Osteocyte (in vitro differentiated cells): Measurements from ENCODE around the gene MRPL17. TPM values are rescaled to one million over a fixed set of nuclear protein-coding genes. Genes with fewer than 3 reads are reported as not detected.

ENCODE experiments used
- DNase-seq: peaks from one replicate; pipeline ENCODE4 v3.0.0; 2021; ENCODE audit warnings: mixed read lengths; ENCODE audit not compliant: unreplicated experiment; ENCODE audit errors: extremely low spot score
- H3K27ac Mint-ChIP-seq: one replicate; pipeline ENCODE4 v1.8.0; 2021; ENCODE audit warnings: mild to moderate bottlenecking, mixed read lengths; ENCODE audit not compliant: unreplicated experiment
- H3K27me3 Mint-ChIP-seq: one replicate; pipeline ENCODE4 v1.8.0; 2021; ENCODE audit warnings: mixed read lengths; ENCODE audit not compliant: unreplicated experiment
- H3K36me3 Mint-ChIP-seq: one replicate; pipeline ENCODE4 v1.8.0; 2021; ENCODE audit warnings: mixed read lengths; ENCODE audit not compliant: unreplicated experiment
- H3K4me1 Mint-ChIP-seq: one replicate; pipeline ENCODE4 v1.8.0; 2021; ENCODE audit warnings: mixed read lengths; ENCODE audit not compliant: unreplicated experiment
- H3K4me3 Mint-ChIP-seq: one replicate; pipeline ENCODE4 v1.8.0; 2021; ENCODE audit warnings: mild to moderate bottlenecking, moderate library complexity, mixed read lengths; ENCODE audit not compliant: unreplicated experiment
- H3K9me3 Mint-ChIP-seq: one replicate; pipeline ENCODE4 v1.8.0; 2021; ENCODE audit warnings: mixed read lengths; ENCODE audit not compliant: unreplicated experiment
- long read RNA-seq: library from polyadenylated mRNA; unstranded; transcript quantifications from one replicate; pipeline ENCODE4 v2.0.0, GENCODE V29; 2021
- total RNA-seq: library from RNA; stranded (reverse); gene quantifications from 2 replicates; pipeline ENCODE4 v1.2.1, GENCODE V29; 2021
- TF ChIP-seq, protein P1 (sequence below): fragments of 200-600 bp; sonication (generic); IDR thresholded peaks from 2 replicates; pipeline ENCODE4 v1.5.0; 2021; ENCODE audit warnings: antibody characterized with exemption, mild to moderate bottlenecking, moderate library complexity

The MRPL17 gene
- total RNA-seq, result 47.8 and 49.8 TPM in 2 replicates
- long read RNA-seq, transcript MRPL17-201 (3 exons, 1,969 nt), result major isoform, 47 of 51 reads
- long read RNA-seq, partial matches to known transcripts, result 0 of 51 reads
- long read RNA-seq, other reads (novel, unspliced or antisense), result 2 of 51 reads

GRCh38 chr11:6682936-6683861, at the start of gene MRPL17:
TSS of gene MRPL17 (minus strand) at chr11:6683340. CDS start at chr11:6683296, 44 bp downstream.
- peak; percentile 100 for DNase-seq
- Mint-ChIP-seq H3K36me3 (peaks cover 13% of the 10 kb centered on the region), H3K9me3 (no peaks in the 10 kb centered on the region), H3K27me3 (no peaks in the 10 kb centered on the region), H3K4me1 (peaks cover 16% of the 10 kb centered on the region), H3K4me3 (peak within 1 kb of the TSS; percentile 99), H3K27ac (peak within 1 kb of the TSS; percentile 100)
- TF ChIP-seq, protein P1, sequence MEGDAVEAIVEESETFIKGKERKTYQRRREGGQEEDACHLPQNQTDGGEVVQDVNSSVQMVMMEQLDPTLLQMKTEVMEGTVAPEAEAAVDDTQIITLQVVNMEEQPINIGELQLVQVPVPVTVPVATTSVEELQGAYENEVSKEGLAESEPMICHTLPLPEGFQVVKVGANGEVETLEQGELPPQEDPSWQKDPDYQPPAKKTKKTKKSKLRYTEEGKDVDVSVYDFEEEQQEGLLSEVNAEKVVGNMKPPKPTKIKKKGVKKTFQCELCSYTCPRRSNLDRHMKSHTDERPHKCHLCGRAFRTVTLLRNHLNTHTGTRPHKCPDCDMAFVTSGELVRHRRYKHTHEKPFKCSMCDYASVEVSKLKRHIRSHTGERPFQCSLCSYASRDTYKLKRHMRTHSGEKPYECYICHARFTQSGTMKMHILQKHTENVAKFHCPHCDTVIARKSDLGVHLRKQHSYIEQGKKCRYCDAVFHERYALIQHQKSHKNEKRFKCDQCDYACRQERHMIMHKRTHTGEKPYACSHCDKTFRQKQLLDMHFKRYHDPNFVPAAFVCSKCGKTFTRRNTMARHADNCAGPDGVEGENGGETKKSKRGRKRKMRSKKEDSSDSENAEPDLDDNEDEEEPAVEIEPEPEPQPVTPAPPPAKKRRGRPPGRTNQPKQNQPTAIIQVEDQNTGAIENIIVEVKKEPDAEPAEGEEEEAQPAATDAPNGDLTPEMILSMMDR, result peak; percentile 94

DNA sequence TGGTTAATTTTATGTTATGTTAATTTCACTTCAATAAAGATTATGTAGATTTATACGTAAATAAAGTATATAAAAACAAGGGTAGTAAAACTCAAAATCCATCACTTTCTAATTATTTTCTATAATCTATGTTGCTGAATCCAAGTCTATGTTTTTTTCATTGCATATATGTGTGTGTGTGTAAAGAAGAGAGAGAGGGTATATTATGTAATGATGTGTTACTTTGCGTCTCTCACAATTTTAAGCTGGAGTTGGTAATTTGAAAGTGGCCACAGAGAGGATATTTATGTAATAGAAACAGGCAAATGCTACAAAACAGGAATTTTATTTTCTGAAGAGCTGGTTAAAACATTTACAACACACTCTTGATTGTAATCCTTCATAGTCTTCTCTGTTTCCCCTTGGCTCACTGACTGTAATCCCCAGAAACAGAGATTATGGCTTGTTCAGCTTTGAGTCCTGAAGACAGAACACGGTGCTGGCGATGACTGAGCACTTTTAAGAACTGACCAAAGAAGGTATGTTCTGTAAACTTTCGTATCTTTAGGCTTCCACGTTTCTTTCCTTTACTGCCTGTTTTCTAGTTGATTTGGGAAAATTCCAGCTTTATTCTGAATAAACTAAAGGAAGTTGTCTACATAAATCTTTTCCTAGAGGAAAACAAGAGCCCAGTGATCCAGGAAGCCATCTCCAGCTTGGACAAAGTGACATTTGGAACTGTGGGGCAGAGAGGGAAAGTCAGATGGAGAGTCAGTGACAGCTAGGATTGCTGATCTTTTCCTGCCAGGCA, 45.0 kb upstream of the MRPL17 start:
- H3K27me3 Mint-ChIP-seq, result peaks cover 42% of the 10 kb centered on the region
- no peak overlapping the region for H3K27ac Mint-ChIP-seq
- no peaks in the 10 kb centered on the region for H3K4me1 Mint-ChIP-seq

DNA sequence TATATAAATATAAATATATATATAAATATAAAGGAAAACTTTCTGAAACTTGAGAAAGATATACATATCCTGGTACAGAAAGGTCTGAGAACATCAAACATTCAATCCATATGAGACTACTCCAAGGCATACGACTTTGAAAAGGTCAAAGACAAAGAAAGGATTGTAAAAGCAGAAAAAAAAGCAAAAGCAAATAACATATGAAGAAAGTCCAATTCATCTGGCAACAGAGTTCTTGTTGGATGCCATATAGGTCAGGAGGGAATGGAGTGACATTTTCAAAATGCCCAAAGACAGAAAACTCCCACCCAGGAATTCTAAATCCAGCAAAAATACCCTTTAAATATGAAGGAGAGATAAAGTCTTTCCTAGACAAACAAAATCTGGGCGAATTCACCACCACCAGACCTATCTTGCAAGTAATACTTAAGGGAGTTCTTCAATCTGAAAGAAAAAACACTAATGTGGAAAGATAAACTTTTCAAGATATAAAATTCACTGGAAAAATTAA, 42.3 kb upstream of the MRPL17 start:
- H3K4me3 Mint-ChIP-seq, result no peak overlapping the region
- peaks cover 55% of the 10 kb centered on the region for H3K27me3 Mint-ChIP-seq
- H3K36me3 Mint-ChIP-seq, result no peaks in the 10 kb centered on the region
- no peaks in the 10 kb centered on the region for H3K4me1 Mint-ChIP-seq
- H3K27ac Mint-ChIP-seq, result no peak overlapping the region
- TF ChIP-seq, protein P1, result no peak
- DNase-seq, result no peak
- no peaks in the 10 kb centered on the region for H3K9me3 Mint-ChIP-seq

More for the DNA sequence above, 45.0 kb upstream of the MRPL17 start:
- TF ChIP-seq, protein P1, result no peak
- Mint-ChIP-seq H3K4me3 (no peak overlapping the region), H3K9me3 (no peaks in the 10 kb centered on the region), H3K36me3 (no peaks in the 10 kb centered on the region)
- no peak for DNase-seq

DNA sequence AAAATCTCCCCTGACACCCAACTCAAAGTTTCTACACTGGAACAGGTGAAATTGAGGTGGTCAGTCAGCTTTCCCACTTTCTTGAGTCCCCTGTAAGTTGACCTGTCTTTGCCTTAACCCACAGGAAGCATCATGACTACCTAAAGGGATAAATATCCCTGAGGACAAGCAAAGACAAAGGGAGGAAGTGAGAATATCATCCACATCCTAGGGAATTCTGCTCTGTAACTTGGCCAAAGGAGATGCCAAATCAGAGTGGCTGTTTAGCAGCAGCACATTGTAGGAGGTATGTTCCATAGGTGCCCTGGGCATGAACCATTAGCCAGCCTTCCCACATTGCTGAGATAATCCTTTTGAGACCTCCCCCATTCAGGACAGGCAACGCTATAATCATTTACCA, 40.9 kb upstream of the MRPL17 start:
- Mint-ChIP-seq H3K36me3 (no peaks in the 10 kb centered on the region), H3K27ac (no peak overlapping the region), H3K27me3 (peaks cover 62% of the 10 kb centered on the region), H3K9me3 (no peaks in the 10 kb centered on the region), H3K4me3 (no peak overlapping the region), H3K4me1 (no peaks in the 10 kb centered on the region)
- TF ChIP-seq, protein P1, result no peak
- DNase-seq, result no peak
